CD8-positive, alpha-beta memory T cell (primary cell): ENCODE data around the gene PTN. TPM values are rescaled to one million over a fixed set of nuclear protein-coding genes. Genes with fewer than 3 reads are reported as not detected.

Source experiments
- CTCF ChIA-PET: fragments of 350-600 bp; sonication (Branson Sonifier 250); formaldehyde crosslinking; loops from one replicate; lab custom pipeline; 2021; ENCODE audit warnings: antibody characterized with exemption; lab: Charles Lee
- POLR2A ChIA-PET: fragments of 350-600 bp; sonication (Branson Sonifier 250); formaldehyde crosslinking; loops from one replicate; lab custom pipeline; 2021; ENCODE audit warnings: antibody characterized with exemption; lab: Charles Lee
- DNase-seq, 5 donors: peaks; one replicate each; pipeline versions ENCODE4 v3.0.0 to v3.0.0-alpha.2; 2020 to 2022; ENCODE audit warnings: mixed read lengths in 1 of 5
- H3K27ac ChIP-seq: one replicate; pipeline ENCODE4 v1.7.0; 2013; ENCODE audit warnings: low read depth, mild to moderate bottlenecking, low read length, moderate library complexity
- H3K27me3 ChIP-seq: 2 replicates; pipeline ENCODE4 v1.7.0; 2013; ENCODE audit warnings: low read length, mild to moderate bottlenecking; ENCODE audit not compliant: insufficient read depth, poor library complexity, severe bottlenecking
- H3K36me3 ChIP-seq: 2 replicates; pipeline ENCODE4 v1.7.0; 2013; ENCODE audit warnings: mild to moderate bottlenecking, low read length, moderate library complexity; ENCODE audit not compliant: insufficient read depth
- H3K4me1 ChIP-seq: 2 replicates; pipeline ENCODE4 v1.7.0; 2013; ENCODE audit warnings: mild to moderate bottlenecking, low read length, moderate library complexity; ENCODE audit not compliant: insufficient read depth
- H3K4me3 ChIP-seq: 2 replicates; pipeline ENCODE4 v1.7.0; 2013; ENCODE audit warnings: mild to moderate bottlenecking, low read length
- H3K9me3 ChIP-seq: 2 replicates; pipeline ENCODE4 v1.7.0; 2013; ENCODE audit warnings: mild to moderate bottlenecking, low read length
- H3K27ac Mint-ChIP-seq, 8 donors: one replicate each; pipeline ENCODE4 v1.8.0; 2020 to 2021; ENCODE audit warnings: mixed read lengths in 8 of 8, mild to moderate bottlenecking in 6 of 8, inconsistent platforms in 3 of 8, moderate library complexity in 3 of 8
- H3K27me3 Mint-ChIP-seq, 2 donors: one replicate each; pipeline ENCODE4 v1.8.0; 2020 to 2021; ENCODE audit warnings: mixed read lengths in 2 of 2, mild to moderate bottlenecking in 1 of 2, moderate library complexity in 1 of 2
- H3K36me3 Mint-ChIP-seq, 3 donors: one replicate each; pipeline ENCODE4 v1.8.0; 2020 to 2021; ENCODE audit warnings: mixed read lengths in 3 of 3, inconsistent platforms in 1 of 3, mild to moderate bottlenecking in 1 of 3
- H3K4me1 Mint-ChIP-seq, 3 donors: one replicate each; pipeline ENCODE4 v1.8.0; 2020 to 2021; ENCODE audit warnings: mixed read lengths in 3 of 3, inconsistent platforms in 1 of 3, mild to moderate bottlenecking in 1 of 3
- H3K4me3 Mint-ChIP-seq, 7 donors: one replicate each; pipeline ENCODE4 v1.8.0; 2020 to 2021; ENCODE audit warnings: mixed read lengths in 7 of 7, mild to moderate bottlenecking in 6 of 7, moderate library complexity in 4 of 7, inconsistent platforms in 2 of 7
- H3K9me3 Mint-ChIP-seq, 5 donors: one replicate each; pipeline ENCODE4 v1.8.0; 2020 to 2022; ENCODE audit warnings: mixed read lengths in 5 of 5, mild to moderate bottlenecking in 3 of 5, moderate library complexity in 2 of 5, inconsistent platforms in 1 of 5
- polyA plus RNA-seq: library from polyadenylated mRNA; unstranded; fragments of 300-500 nt; fragmentation: Illumina TruSeq; gene quantifications from one replicate; pipeline ENCODE4 v1.2.3, GENCODE V29; 2021
- total RNA-seq, 2 experiments: library from RNA; stranded (reverse); gene quantifications; one replicate each; pipeline ENCODE4 v1.2.3, GENCODE V29; 2021

The PTN gene, protein sequence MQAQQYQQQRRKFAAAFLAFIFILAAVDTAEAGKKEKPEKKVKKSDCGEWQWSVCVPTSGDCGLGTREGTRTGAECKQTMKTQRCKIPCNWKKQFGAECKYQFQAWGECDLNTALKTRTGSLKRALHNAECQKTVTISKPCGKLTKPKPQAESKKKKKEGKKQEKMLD
- total RNA-seq = not detected
- not detected for polyA plus RNA-seq

- ChIA-PET POLR2A (no interaction called here), CTCF (no interaction called here)
- H3K4me3 ChIP-seq = no peak within 1 kb of the TSS
- no peaks in the 10 kb centered on the region for H3K9me3 ChIP-seq
- H3K4me1 ChIP-seq = no peaks in the 10 kb centered on the region
- Mint-ChIP-seq H3K36me3 (no peaks in the 10 kb centered on the region), H3K27me3 (no peaks in the 10 kb centered on the region), H3K9me3 (peaks cover 0 to 5% (median 3%) of the 10 kb centered on the region in 5 donors), H3K4me3 (no peak within 1 kb of the TSS), H3K4me1 (peaks cover 0 to 4% (median 0%) of the 10 kb centered on the region in 3 donors), H3K27ac (no peak within 1 kb of the TSS)
- no peaks in the 10 kb centered on the region for H3K36me3 ChIP-seq
- no peak within 1 kb of the TSS for H3K27ac ChIP-seq
- no peak for DNase-seq
- H3K27me3 ChIP-seq = no peaks in the 10 kb centered on the region
These were observed at the start of gene PTN for GRCh38 chr7:137343281-137343841. TSS of gene PTN (minus strand) at chr7:137343733. CDS start at chr7:137254973, 88,760 bp downstream.

DNA sequence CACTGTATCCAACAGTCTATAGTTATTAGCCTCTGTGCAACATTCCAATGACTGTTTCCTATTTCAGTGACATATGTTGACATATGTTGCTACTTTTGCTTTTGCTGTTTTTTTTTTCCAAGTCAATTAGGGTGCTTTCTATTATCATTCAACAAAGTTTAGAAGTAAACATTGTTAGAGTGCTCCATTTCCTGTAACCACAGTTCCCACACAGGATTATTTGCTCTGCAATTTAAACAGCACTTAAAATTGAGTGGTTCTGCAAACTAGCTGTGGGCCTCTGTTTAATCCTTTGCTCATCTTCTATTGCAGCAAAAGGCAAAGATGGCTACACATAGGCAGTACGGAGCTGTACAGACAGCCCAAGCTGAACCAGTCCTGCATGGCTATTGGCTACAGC is 46.5 kb upstream of the PTN start:
- Mint-ChIP-seq H3K36me3 (no peaks in the 10 kb centered on the region), H3K9me3 (peaks cover 0 to 3% (median 0%) of the 10 kb centered on the region in 5 donors), H3K27ac (no peak overlapping the region), H3K4me1 (no peaks in the 10 kb centered on the region), H3K4me3 (no peak overlapping the region), H3K27me3 (no peaks in the 10 kb centered on the region)
- Histone ChIP-seq H3K9me3 (no peaks in the 10 kb centered on the region), H3K27ac (no peak overlapping the region), H3K4me1 (no peaks in the 10 kb centered on the region), H3K4me3 (no peak overlapping the region), H3K27me3 (no peaks in the 10 kb centered on the region), H3K36me3 (no peaks in the 10 kb centered on the region)
- CTCF ChIA-PET = no interaction called here
- DNase-seq = no peak
- POLR2A ChIA-PET = no interaction called here

GRCh38 chr7:137388916-137389315 is 45.4 kb upstream of the PTN start:
- Histone ChIP-seq H3K27me3 (no peaks in the 10 kb centered on the region), H3K27ac (no peak overlapping the region), H3K4me1 (no peaks in the 10 kb centered on the region), H3K9me3 (no peaks in the 10 kb centered on the region), H3K36me3 (no peaks in the 10 kb centered on the region), H3K4me3 (no peak overlapping the region)
- H3K27me3 Mint-ChIP-seq = no peaks in the 10 kb centered on the region
- ChIA-PET POLR2A (no interaction called here), CTCF (no interaction called here)
- H3K27ac Mint-ChIP-seq = no peak overlapping the region
- H3K4me1 Mint-ChIP-seq = no peaks in the 10 kb centered on the region
- H3K36me3 Mint-ChIP-seq = no peaks in the 10 kb centered on the region
- peaks cover 0 to 3% (median 0%) of the 10 kb centered on the region in 5 donors for H3K9me3 Mint-ChIP-seq
- H3K4me3 Mint-ChIP-seq = no peak overlapping the region
- no peak for DNase-seq

DNA sequence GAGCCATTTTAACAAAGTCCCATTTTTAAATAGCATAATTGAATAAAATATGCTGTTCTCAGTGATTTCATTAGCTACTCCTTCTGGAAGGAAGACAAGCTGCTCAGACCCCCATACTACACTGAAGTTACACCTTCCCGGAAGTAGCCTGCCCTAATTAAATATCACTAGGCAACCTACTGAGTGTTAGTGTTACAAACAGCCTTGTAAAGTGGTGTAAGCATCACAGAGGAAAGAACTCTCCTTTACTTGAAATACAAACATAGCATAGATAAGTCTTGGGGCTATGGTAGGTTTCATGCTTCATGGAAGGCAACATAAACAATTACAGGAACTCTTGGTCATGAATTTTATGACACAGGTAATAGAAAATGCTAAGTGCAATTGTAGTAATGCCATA is 43.4 kb upstream of the PTN start:
- Mint-ChIP-seq H3K4me1 (no peaks in the 10 kb centered on the region), H3K9me3 (peaks cover 0 to 5% (median 0%) of the 10 kb centered on the region in 5 donors), H3K36me3 (no peaks in the 10 kb centered on the region), H3K27ac (no peak overlapping the region), H3K4me3 (no peak overlapping the region), H3K27me3 (no peaks in the 10 kb centered on the region)
- ChIA-PET POLR2A (no interaction called here), CTCF (no interaction called here)
- Histone ChIP-seq H3K4me1 (no peaks in the 10 kb centered on the region), H3K4me3 (no peak overlapping the region), H3K9me3 (no peaks in the 10 kb centered on the region), H3K27me3 (no peaks in the 10 kb centered on the region), H3K27ac (no peak overlapping the region), H3K36me3 (no peaks in the 10 kb centered on the region)
- DNase-seq = no peak

DNA sequence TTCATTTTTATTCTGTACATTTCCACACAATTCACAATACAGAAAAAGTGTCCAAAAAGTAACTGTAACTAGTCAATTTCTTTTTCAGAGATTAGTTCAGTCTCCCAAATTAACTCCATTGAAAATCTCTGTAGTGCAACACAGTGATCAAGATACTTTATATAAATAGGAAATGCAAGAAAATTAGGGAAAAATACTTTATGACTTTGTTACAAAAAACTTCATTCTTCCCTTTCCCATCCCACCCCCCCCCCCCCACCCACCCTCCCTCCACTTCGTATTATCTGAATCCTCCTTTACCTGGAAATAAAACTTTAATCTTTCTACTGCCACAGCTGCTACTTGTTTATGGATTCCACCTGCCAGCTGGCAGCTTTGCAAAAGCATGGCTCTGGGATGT is 37.5 kb upstream of the PTN start:
- H3K9me3 Mint-ChIP-seq = peaks cover 0 to 9% (median 0%) of the 10 kb centered on the region in 5 donors
- no peak overlapping the region for H3K4me3 Mint-ChIP-seq
- H3K27me3 Mint-ChIP-seq = no peaks in the 10 kb centered on the region
- Histone ChIP-seq H3K9me3 (no peaks in the 10 kb centered on the region), H3K4me1 (no peaks in the 10 kb centered on the region), H3K27ac (no peak overlapping the region), H3K4me3 (no peak overlapping the region), H3K36me3 (no peaks in the 10 kb centered on the region), H3K27me3 (no peaks in the 10 kb centered on the region)
- POLR2A ChIA-PET = no interaction called here
- no peak overlapping the region for H3K27ac Mint-ChIP-seq
- CTCF ChIA-PET = no interaction called here
- H3K36me3 Mint-ChIP-seq = no peaks in the 10 kb centered on the region
- H3K4me1 Mint-ChIP-seq = no peaks in the 10 kb centered on the region
- DNase-seq = no peak

GRCh38 chr7:137373507-137373906 is 30.0 kb upstream of the PTN start:
- Mint-ChIP-seq H3K27me3 (no peaks in the 10 kb centered on the region), H3K4me3 (no peak overlapping the region), H3K4me1 (no peaks in the 10 kb centered on the region), H3K27ac (no peak overlapping the region), H3K9me3 (peaks cover 3 to 4% (median 4%) of the 10 kb centered on the region in 5 donors), H3K36me3 (no peaks in the 10 kb centered on the region)
- H3K9me3 ChIP-seq = no peaks in the 10 kb centered on the region
- POLR2A ChIA-PET = no interaction called here
- no peaks in the 10 kb centered on the region for H3K4me1 ChIP-seq
- CTCF ChIA-PET = no interaction called here
- H3K27ac ChIP-seq = no peak overlapping the region
- no peak for DNase-seq
- H3K36me3 ChIP-seq = no peaks in the 10 kb centered on the region
- H3K27me3 ChIP-seq = no peaks in the 10 kb centered on the region
- no peak overlapping the region for H3K4me3 ChIP-seq

DNA sequence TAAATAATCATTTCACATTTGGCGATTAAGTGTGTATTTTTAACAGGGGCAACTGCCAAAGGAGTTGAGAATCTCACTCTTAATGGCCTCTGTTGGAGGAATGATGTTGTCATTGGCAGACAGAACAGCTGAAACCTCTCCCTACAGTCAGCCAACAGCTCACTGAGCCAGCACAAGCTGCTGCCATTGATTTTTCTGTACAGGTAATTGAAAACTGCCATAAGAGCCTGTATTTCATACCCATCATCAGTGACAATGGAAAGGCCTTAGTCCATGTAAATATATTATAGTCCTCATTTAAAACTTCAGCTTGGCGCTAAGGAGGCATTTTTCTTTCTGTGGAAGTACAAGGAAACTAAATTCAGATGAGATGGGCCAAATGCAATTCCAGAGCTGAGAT is 28.1 kb upstream of the PTN start:
- Mint-ChIP-seq H3K27ac (no peak overlapping the region), H3K9me3 (peaks cover 0 to 5% (median 4%) of the 10 kb centered on the region in 5 donors), H3K27me3 (no peaks in the 10 kb centered on the region), H3K4me3 (no peak overlapping the region), H3K4me1 (no peaks in the 10 kb centered on the region), H3K36me3 (no peaks in the 10 kb centered on the region)
- CTCF ChIA-PET = no interaction called here
- no peaks in the 10 kb centered on the region for H3K27me3 ChIP-seq
- no peaks in the 10 kb centered on the region for H3K9me3 ChIP-seq
- no peaks in the 10 kb centered on the region for H3K4me1 ChIP-seq
- H3K4me3 ChIP-seq = no peak overlapping the region
- H3K27ac ChIP-seq = no peak overlapping the region
- H3K36me3 ChIP-seq = no peaks in the 10 kb centered on the region
- no peak for DNase-seq
- POLR2A ChIA-PET = no interaction called here

GRCh38 chr7:137366995-137367394 is 23.5 kb upstream of the PTN start:
- no peak overlapping the region for H3K27ac Mint-ChIP-seq
- no peak for DNase-seq
- H3K36me3 ChIP-seq = no peaks in the 10 kb centered on the region
- H3K27me3 ChIP-seq = no peaks in the 10 kb centered on the region
- no peaks in the 10 kb centered on the region for H3K36me3 Mint-ChIP-seq
- no peak overlapping the region for H3K4me3 Mint-ChIP-seq
- no peaks in the 10 kb centered on the region for H3K27me3 Mint-ChIP-seq
- no peak overlapping the region for H3K27ac ChIP-seq
- H3K9me3 ChIP-seq = no peaks in the 10 kb centered on the region
- H3K4me1 Mint-ChIP-seq = no peaks in the 10 kb centered on the region
- POLR2A ChIA-PET = no interaction called here
- H3K4me1 ChIP-seq = no peaks in the 10 kb centered on the region
- H3K4me3 ChIP-seq = no peak overlapping the region
- CTCF ChIA-PET = no interaction called here
- peaks cover 3 to 17% (median 4%) of the 10 kb centered on the region in 5 donors for H3K9me3 Mint-ChIP-seq
